HG03378 (cell line): ENCODE data around the gene SEMA4D.

Experiments
- ATAC-seq: cut with Tn5 transposase; IDR thresholded peaks from one replicate; pipeline ENCODE4 v1.9.1; 2021; ENCODE audit warnings: mild to moderate bottlenecking, moderate library complexity; ENCODE audit not compliant: unreplicated experiment

Gene SEMA4D

DNA sequence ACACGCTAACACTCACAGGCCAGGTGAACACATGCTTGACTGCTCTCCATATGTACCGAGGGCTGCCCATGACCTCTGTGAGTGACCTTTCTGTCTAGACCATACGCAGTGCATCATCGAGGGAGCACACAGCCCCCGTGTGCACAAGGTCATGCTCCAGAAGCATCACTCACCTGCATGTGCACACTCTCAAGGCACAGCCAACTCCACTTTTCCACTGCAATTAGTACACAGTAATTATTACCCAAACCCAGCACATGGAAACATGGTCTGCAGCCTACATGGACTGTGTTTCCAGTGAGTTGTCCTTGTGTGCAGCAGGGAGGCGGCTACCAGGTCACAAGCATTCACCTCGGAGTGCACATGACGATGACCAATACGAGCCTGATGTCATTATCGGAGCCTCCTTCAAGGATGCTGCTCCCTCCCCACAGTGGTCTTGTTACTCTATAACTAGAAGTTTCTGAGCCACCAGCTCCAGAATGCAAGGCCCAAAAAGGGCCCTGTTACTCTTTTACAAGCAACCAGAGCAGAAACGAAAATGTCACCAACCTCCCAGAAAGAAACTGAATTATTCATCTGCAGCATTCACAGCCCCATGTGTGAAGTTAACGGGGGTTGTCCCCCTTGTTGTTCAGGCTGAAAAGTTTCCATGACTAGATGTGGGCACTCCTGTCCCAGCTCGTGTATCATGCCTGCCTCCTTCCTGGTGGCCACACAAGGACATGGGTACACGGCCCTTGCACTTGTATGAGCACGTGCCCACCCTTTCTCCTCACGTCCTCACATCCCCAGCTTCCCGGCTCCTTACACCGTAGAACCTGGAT lies 31.2 kb downstream of the SEMA4D start:
- ATAC-seq: peak; percentile 65

- no peak for ATAC-seq
These were observed 32.1 kb downstream of the SEMA4D start for GRCh38 chr9:89465726-89466308.

- no peak for ATAC-seq
These were observed 32.9 kb downstream of the SEMA4D start for GRCh38 chr9:89465001-89465451.

GRCh38 chr9:89464300-89464901 lies 33.5 kb downstream of the SEMA4D start:
- ATAC-seq: peak; percentile 32

GRCh38 chr9:89462817-89463683 lies 34.9 kb downstream of the SEMA4D start:
- no peak for ATAC-seq

DNA sequence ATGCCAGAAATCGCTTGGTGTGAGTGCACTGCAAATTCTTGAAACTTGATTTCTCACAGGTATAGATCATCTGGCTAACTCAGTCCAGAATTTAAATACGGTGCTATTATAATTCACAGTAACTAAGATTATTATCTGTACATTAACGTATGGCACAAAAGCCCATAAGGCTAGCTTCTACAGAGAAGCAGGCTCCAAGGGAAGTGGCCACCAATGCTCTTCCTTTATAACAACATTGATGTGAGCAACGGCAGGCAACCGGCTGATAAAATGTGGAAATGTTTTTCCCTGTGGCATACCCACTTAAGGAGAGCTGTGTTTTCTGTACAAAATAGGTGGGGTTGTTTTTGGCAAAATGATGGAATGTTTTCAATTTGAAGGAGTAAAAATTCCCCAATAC lies 35.7 kb downstream of the SEMA4D start:
- ATAC-seq: no peak

GRCh38 chr9:89461265-89461664 lies 36.6 kb downstream of the SEMA4D start:
- ATAC-seq: no peak

DNA sequence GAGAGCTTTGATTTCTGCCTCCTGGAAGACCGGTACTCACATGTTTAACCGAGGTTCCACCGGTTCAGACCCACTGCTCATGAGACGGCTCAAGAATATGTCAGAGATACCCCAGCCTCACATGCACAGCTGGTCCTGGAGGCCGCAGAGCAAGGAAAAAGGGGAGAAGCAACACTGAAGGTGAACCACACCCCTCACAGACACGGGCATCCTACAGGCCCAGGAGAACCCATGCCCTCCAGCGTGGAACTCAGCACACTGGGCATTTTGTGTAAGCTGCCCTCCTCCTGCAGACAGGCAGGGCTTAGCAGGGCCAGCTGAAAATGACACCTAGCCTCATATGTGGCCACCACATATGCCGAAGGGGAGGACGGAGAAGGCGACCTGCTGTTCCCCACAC lies 37.4 kb downstream of the SEMA4D start:
- ATAC-seq: no peak

DNA sequence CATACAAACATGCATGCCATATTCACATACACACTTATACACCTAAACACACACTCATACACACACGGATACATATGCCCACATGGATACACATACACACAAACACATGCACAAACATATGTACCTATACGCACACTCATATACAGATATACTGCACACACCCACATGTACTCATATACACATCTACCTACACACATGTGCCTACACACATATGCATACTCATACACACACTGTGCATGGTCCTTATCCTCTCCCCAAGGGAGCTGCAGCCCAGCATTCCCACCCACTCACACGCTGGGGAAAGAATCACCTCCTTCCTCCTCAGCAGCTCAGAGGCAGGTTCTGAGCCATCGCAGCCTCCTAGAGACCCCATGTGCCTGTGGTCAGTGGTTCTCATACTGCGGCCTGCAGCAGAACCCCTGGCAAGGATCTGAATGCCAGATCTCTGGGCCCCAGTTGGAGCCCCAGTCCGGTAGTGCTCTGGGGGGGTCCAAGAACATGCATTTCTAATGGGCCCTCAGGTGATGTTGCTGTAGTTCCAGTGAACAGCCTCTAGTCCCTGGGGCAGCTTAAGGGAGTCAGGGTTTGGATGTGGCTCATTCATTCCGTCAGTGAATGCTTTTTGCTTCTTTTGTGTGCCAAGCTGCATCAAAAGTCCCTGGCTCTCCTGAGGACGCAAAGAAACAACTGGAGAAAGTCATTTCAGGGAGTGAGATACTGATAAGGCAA lies 39.0 kb downstream of the SEMA4D start:
- no peak for ATAC-seq

DNA sequence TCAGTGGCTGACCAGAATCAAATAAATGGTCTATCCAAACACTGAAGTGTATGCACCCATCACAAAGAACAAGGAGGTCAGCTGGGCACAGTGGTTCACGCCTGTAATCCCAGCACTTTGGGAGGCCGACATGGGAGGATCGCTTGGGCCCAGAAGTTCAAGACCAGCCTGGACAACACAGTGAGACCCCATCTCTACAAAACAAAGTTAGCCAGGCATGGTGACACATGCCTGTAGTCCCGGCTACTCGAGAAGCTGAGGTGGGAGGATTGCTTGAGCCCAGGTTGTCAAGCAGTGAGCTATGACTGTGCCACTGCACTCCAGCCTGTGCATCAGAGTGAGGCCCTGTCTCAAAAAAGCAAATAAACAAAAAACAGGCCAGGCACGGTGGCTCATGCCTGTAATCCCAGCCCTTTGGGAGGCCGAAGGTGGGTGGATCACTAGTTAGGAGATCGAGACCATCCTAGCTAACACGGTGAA lies 40.5 kb downstream of the SEMA4D start:
- no peak for ATAC-seq

DNA sequence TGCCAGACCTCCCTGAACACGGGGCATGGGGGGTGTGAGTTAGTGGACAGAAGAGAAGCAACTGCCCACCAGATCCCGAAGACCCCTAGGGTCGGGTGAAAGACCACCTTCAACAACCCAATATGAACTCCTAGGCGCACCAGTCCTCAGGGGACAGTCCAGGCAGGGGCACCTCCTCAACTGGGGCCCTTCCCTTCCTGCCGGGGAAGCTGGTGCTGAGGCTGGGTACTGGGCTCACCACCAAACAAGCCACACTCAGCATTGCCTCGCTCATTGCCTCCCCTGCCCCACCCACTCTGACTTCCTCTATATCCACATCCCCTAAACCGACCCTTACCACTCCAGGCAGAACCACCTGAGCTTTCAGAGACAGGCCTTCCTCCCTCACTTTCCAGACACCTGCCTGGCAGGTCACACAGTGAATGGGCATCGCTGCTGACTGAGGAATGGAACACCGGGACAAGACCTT lies 42.5 kb downstream of the SEMA4D start:
- no peak for ATAC-seq

- no peak for ATAC-seq
These were observed 43.2 kb downstream of the SEMA4D start for GRCh38 chr9:89454498-89455355.

GRCh38 chr9:89453452-89453851 lies 44.5 kb downstream of the SEMA4D start:
- no peak for ATAC-seq

DNA sequence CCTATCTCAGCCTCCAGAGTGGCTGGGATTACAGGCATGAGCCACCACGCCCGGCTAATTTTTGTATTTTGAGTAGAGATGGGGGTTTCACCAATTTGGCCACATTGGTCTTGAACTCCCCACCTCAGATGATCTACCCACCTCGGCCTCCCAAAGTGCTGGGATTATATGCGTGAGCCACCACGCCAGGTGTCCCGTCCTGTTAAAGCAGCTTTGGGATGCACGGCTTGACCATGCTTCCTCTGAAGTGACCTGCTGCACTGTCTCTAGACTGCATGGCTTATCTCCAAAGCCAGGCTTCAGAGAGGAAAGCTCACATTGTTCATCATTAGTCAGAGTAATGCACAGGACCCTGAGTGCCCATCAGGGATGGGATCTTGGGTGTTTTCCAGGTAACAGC lies 45.4 kb downstream of the SEMA4D start:
- no peak for ATAC-seq

DNA sequence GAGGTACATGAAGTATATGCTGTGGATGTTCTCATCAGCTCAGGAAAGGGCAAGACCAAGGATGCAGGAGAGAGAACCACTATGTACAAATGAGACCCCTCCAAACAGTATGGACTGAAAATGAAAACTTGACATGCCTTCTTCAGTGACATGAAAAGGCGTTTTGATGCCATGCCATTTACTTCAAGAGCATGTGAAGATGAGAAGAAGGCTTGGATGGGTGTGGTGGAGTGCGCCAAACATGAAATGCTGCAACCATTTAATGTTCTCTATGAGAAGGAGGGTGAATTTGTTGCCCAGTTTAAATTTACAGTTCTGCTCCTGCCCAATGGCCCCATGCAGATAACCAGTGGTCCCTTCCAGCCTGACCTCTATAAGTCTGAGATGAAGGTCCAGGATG lies 47.7 kb downstream of the SEMA4D start:
- no peak for ATAC-seq

DNA sequence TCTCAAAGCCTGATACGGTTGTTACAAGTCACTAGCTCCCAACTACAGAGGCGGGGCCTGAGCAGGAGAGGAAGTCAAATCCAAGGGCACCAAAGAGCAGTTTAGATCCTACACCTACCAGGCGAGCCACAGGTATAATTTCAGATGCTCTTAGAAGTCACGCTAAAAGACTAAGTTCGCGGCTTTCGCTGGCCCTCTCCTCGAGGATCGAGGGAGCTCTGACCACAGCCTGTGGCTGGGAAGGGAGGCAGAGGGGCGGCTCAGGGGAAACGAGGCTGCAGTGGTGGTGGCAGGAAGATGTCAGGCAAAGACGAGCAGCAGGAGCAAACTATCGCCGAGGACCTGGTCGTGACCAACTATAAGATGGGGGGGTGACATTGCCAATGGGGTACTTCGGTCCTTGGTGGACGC lies 48.6 kb downstream of the SEMA4D start:
- ATAC-seq: no peak

DNA sequence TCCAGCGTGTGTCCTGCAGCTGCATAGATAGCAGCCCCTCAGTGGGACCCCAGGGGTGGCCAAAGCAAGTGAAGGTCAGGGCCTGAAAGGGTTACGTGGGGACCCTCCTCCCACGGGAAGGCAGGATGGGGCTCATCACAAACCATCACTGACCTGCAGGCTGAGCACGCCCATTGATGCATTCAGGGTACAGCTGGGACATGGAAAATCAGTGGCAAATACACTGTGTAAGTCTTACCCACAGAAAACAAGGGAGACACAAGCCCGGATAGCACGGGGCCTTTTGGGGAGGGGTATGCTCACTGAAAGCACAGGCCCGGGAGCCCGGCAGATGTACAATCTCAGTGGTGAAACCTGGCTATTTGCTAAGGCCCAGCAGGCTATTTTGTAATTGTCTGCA lies 49.1 kb downstream of the SEMA4D start:
- ATAC-seq: no peak

DNA sequence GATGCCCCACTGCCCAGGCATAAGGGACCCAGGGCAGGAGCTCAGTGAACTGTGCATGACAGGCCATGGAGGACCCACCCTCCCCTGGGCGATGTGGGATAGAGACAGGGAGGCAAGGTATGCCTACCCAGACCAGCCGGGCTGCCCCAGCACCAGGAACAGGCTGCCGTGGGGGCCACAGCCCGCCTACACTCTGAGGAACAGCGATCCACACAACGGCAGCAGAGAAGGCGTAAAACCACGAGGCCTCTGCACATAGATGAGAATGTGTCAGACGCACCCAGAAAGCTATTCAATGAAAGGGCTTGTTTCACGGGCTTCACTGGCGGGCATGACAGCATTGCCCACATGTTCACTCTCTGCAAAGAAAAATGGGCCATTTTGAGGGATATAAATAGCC lies 49.5 kb downstream of the SEMA4D start:
- ATAC-seq: peak; percentile 43

GRCh38 chr9:89447416-89447815 lies 50.5 kb downstream of the SEMA4D start:
- ATAC-seq: no peak
